Liver (tissue), 9 donors: ENCODE measurements around the gene MTMR12. TPM values are rescaled to one million over a fixed set of nuclear protein-coding genes. Genes with fewer than 3 reads are reported as not detected.

ENCODE experiments used
- DNase-seq: peaks from one replicate; pipeline ENCODE4 v3.0.0-alpha.2; 2017; ENCODE audit warnings: low spot score
- H3K27ac ChIP-seq, 2 donors: one replicate each; pipeline ENCODE4 v1.7.0; 2013; ENCODE audit warnings: inconsistent platforms in 2 of 2, low read length in 2 of 2, control low read depth in 1 of 2, low read depth in 1 of 2, mild to moderate bottlenecking in 1 of 2
- H3K27me3 ChIP-seq, 4 donors: one replicate each; pipeline versions ENCODE4 v1.6.1 to v1.7.0; 2013; ENCODE audit warnings: low read length in 3 of 4, inconsistent platforms in 1 of 4, mild to moderate bottlenecking in 1 of 4, moderate library complexity in 1 of 4; ENCODE audit not compliant: control insufficient read depth in 4 of 4, insufficient read depth in 4 of 4
- H3K36me3 ChIP-seq, 4 donors: one replicate each; pipeline versions ENCODE4 v1.6.1 to v1.7.0; 2013; ENCODE audit warnings: low read length in 3 of 4, mild to moderate bottlenecking in 3 of 4, low read depth in 1 of 4, moderate library complexity in 1 of 4; ENCODE audit not compliant: control insufficient read depth in 4 of 4, insufficient read depth in 3 of 4
- H3K4me1 ChIP-seq, 4 donors: one replicate each; pipeline versions ENCODE4 v1.6.1 to v1.7.0; 2013; ENCODE audit warnings: low read length in 3 of 4, mild to moderate bottlenecking in 3 of 4, moderate library complexity in 1 of 4; ENCODE audit not compliant: control insufficient read depth in 4 of 4, insufficient read depth in 4 of 4
- H3K4me3 ChIP-seq, 3 donors: one replicate each; pipeline versions ENCODE4 v1.6.1 to v1.7.0; 2013; ENCODE audit warnings: low read length in 3 of 3, control low read depth in 1 of 3, low read depth in 1 of 3, mild to moderate bottlenecking in 1 of 3
- H3K9ac ChIP-seq, 2 donors: one replicate each; pipeline ENCODE4 v1.7.0; 2013; ENCODE audit warnings: low read length in 2 of 2, mild to moderate bottlenecking in 2 of 2, moderate library complexity in 2 of 2, control low read depth in 1 of 2, low read depth in 1 of 2
- H3K9me3 ChIP-seq, 4 donors: one replicate each; pipeline versions ENCODE4 v1.6.1 to v1.7.0; 2013; ENCODE audit warnings: low read length in 3 of 4; ENCODE audit not compliant: control insufficient read depth in 4 of 4
- EGR1 ChIP-seq, 2 donors: IDR thresholded peaks; 2 replicates each; pipeline ENCODE4 v1.6.1; 2016 to 2018; ENCODE audit warnings: antibody characterized with exemption in 2 of 2, low read depth in 2 of 2
- GABPA ChIP-seq, 2 donors: IDR thresholded peaks in 1 of 2; conservative IDR thresholded peaks in 1 of 2; 2 replicates each; pipeline ENCODE4 v1.6.1; 2016; ENCODE audit warnings: antibody characterized with exemption in 2 of 2, mild to moderate bottlenecking in 1 of 2, moderate library complexity in 1 of 2
- HNF4A ChIP-seq, 2 donors: conservative IDR thresholded peaks; 2 replicates each; pipeline ENCODE4 v1.6.1; 2016; ENCODE audit warnings: antibody characterized with exemption in 2 of 2, mild to moderate bottlenecking in 2 of 2
- HNF4G ChIP-seq: IDR thresholded peaks from 2 replicates; pipeline ENCODE4 v1.6.1; 2016; ENCODE audit warnings: antibody characterized with exemption
- JUND ChIP-seq, 2 donors: IDR thresholded peaks; 2 replicates each; pipeline ENCODE4 v1.6.1; 2016; ENCODE audit warnings: antibody characterized with exemption in 2 of 2
- RXRA ChIP-seq, 2 donors: IDR thresholded peaks; 2 replicates each; pipeline ENCODE4 v1.6.1; 2017 to 2018; ENCODE audit warnings: antibody characterized with exemption in 2 of 2, mild to moderate bottlenecking in 1 of 2
- SP1 ChIP-seq: IDR thresholded peaks from 2 replicates; pipeline ENCODE4 v1.6.1; 2018; ENCODE audit warnings: antibody characterized with exemption, mild to moderate bottlenecking
- TAF1 ChIP-seq: conservative IDR thresholded peaks from 2 replicates; pipeline ENCODE4 v1.6.1; 2016; ENCODE audit warnings: antibody characterized with exemption, mild to moderate bottlenecking
- WGBS: extraction: QIAGEN DNeasy Blood & Tissue Kit; methylation state at CpG from one replicate; pipeline ENCODE4 v1.1.7; 2013; 5-methylcytosine and 5-hydroxymethylcytosine counted together
- polyA plus RNA-seq, 2 donors: library from polyadenylated mRNA; stranded (reverse) in 1 of 2; unstranded in 1 of 2; fragments of 200-250 nt in 1 of 2; fragments of >200 nt in 1 of 2; fragmentation: Nextera tagmentation in 1 of 2; extraction: Ambion mirVana in 1 of 2; gene quantifications; one replicate each; pipeline versions ENCODE4 v1.2.1 to v1.2.3, GENCODE V29; 2013 to 2015
- total RNA-seq, 2 donors: library from RNA; depleted of rRNA; stranded (reverse); fragments of >200 nt; gene quantifications; one replicate each; pipeline ENCODE4 v1.2.3, GENCODE V29; 2014
- TF ChIP-seq, protein P1 (sequence below): IDR thresholded peaks from 2 replicates; pipeline ENCODE4 v1.6.1; 2016; ENCODE audit warnings: antibody characterized with exemption
- TF ChIP-seq, protein P2 (sequence below): fragments of 150-350 bp; IDR thresholded peaks from 2 replicates; pipeline ENCODE4 v1.5.1; 2017; ENCODE audit warnings: improper control_type of control experiment, low read depth, low read length; ENCODE audit not compliant: missing input control
- TF ChIP-seq, protein P3 (sequence below): IDR thresholded peaks from 2 replicates; pipeline ENCODE4 v1.6.1; 2016; ENCODE audit warnings: antibody characterized with exemption
- TF ChIP-seq, protein P4 (sequence below): IDR thresholded peaks from 2 replicates; pipeline ENCODE4 v1.6.1; 2016; ENCODE audit warnings: antibody characterized with exemption
- TF ChIP-seq, protein P5 (sequence below): IDR thresholded peaks from 2 replicates; pipeline ENCODE4 v1.6.1; 2016; ENCODE audit warnings: antibody characterized with exemption, mild to moderate bottlenecking
- donor health status: healthy.
- donor health status: healthy.
- donor health status: healthy.
- donor health status: healthy.
- donor health status: healthy.

The MTMR12 gene
- total and polyA plus RNA-seq, 4 donors, result 4.4 to 28.7 (median 15.8) TPM

DNA sequence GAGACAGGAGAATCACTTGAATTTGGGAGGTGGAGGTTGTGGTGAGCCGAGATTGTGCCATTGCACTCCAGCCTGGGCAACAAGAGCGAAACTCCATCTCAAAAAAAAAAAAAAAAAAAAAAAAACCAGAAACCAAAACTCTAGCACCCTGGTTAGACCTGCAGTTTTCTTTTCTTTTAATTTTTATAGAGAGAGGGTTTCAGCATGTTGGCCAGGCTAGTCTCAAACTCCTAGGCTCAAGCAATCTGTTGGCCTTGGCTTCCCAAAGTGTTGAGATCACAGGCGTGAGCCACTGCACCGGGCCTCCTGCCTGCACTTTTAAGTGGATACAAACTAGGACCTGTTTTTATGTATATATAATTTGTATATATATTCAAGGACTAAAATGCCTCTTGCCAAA lies 12.9 kb upstream of the MTMR12 start:
- 99% methylated on average over 4 of the region's 4 CpGs for WGBS
- H3K27ac ChIP-seq, result no peak overlapping the region
- TF ChIP-seq, protein P1, sequence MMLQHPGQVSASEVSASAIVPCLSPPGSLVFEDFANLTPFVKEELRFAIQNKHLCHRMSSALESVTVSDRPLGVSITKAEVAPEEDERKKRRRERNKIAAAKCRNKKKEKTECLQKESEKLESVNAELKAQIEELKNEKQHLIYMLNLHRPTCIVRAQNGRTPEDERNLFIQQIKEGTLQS, result no peak
- no peak for TF ChIP-seq JUND (IDR thresholded peaks at IDR 0.05)
- TF ChIP-seq GABPA (IDR thresholded peaks at IDR 0.05 in 1 of 2, conservative IDR thresholded peaks at IDR 0.05 in 1 of 2), result no peak
- TF ChIP-seq, protein P2, sequence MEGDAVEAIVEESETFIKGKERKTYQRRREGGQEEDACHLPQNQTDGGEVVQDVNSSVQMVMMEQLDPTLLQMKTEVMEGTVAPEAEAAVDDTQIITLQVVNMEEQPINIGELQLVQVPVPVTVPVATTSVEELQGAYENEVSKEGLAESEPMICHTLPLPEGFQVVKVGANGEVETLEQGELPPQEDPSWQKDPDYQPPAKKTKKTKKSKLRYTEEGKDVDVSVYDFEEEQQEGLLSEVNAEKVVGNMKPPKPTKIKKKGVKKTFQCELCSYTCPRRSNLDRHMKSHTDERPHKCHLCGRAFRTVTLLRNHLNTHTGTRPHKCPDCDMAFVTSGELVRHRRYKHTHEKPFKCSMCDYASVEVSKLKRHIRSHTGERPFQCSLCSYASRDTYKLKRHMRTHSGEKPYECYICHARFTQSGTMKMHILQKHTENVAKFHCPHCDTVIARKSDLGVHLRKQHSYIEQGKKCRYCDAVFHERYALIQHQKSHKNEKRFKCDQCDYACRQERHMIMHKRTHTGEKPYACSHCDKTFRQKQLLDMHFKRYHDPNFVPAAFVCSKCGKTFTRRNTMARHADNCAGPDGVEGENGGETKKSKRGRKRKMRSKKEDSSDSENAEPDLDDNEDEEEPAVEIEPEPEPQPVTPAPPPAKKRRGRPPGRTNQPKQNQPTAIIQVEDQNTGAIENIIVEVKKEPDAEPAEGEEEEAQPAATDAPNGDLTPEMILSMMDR, result no peak
- no peak for TF ChIP-seq HNF4G
- TF ChIP-seq, protein P3, sequence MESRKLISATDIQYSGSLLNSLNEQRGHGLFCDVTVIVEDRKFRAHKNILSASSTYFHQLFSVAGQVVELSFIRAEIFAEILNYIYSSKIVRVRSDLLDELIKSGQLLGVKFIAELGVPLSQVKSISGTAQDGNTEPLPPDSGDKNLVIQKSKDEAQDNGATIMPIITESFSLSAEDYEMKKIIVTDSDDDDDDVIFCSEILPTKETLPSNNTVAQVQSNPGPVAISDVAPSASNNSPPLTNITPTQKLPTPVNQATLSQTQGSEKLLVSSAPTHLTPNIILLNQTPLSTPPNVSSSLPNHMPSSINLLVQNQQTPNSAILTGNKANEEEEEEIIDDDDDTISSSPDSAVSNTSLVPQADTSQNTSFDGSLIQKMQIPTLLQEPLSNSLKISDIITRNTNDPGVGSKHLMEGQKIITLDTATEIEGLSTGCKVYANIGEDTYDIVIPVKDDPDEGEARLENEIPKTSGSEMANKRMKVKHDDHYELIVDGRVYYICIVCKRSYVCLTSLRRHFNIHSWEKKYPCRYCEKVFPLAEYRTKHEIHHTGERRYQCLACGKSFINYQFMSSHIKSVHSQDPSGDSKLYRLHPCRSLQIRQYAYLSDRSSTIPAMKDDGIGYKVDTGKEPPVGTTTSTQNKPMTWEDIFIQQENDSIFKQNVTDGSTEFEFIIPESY, result no peak
- TF ChIP-seq SP1, result no peak
- no peak for TF ChIP-seq TAF1
- TF ChIP-seq HNF4A (conservative IDR thresholded peaks at IDR 0.05), result no peak
- no peak for TF ChIP-seq EGR1 (IDR thresholded peaks at IDR 0.05; ENCODE audit: low read depth in 2 of 2)
- TF ChIP-seq, protein P4, sequence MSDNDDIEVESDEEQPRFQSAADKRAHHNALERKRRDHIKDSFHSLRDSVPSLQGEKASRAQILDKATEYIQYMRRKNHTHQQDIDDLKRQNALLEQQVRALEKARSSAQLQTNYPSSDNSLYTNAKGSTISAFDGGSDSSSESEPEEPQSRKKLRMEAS, result no peak
- DNase-seq, result no peak
- peaks cover 0 to 15% (median 13%) of the 10 kb centered on the region in 4 donors for H3K4me1 ChIP-seq
- no peaks in the 10 kb centered on the region for H3K9me3 ChIP-seq
- no peak overlapping the region for H3K9ac ChIP-seq
- no peaks in the 10 kb centered on the region for H3K36me3 ChIP-seq
- no peaks in the 10 kb centered on the region for H3K27me3 ChIP-seq
- H3K4me3 ChIP-seq, result no peak overlapping the region

DNA sequence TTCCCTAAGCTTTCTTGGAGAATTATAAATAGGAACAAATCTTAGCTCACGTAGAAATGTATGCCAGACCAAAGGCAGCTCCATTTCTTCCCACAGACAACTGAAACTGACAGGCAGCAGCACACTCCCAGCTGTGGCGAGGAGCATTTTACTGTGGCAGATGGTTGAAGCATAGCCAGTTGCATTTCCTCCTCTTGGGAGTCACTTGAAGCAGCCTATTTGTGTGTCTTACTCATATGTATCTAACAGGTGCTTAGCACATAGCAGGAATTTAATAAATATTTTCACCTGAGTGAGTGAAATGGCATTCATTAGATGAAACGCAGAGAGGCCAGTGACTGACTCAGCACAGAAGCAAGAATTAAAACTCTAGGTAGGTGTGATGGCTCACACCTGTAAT lies 12.3 kb upstream of the MTMR12 start:
- Histone ChIP-seq H3K9ac (no peak overlapping the region), H3K27me3 (no peaks in the 10 kb centered on the region), H3K27ac (no peak overlapping the region), H3K4me3 (no peak overlapping the region), H3K9me3 (no peaks in the 10 kb centered on the region), H3K36me3 (no peaks in the 10 kb centered on the region), H3K4me1 (peaks cover 0 to 10% (median 8%) of the 10 kb centered on the region in 4 donors)
- WGBS, result 85% methylated on average over 3 of the region's 3 CpGs
- no peak for DNase-seq
- TF ChIP-seq RXRA (IDR thresholded peaks at IDR 0.05), result no peak
- TF ChIP-seq EGR1 (IDR thresholded peaks at IDR 0.05; ENCODE audit: low read depth in 2 of 2), result no peak
- no peak for TF ChIP-seq TAF1
- TF ChIP-seq, protein P5, sequence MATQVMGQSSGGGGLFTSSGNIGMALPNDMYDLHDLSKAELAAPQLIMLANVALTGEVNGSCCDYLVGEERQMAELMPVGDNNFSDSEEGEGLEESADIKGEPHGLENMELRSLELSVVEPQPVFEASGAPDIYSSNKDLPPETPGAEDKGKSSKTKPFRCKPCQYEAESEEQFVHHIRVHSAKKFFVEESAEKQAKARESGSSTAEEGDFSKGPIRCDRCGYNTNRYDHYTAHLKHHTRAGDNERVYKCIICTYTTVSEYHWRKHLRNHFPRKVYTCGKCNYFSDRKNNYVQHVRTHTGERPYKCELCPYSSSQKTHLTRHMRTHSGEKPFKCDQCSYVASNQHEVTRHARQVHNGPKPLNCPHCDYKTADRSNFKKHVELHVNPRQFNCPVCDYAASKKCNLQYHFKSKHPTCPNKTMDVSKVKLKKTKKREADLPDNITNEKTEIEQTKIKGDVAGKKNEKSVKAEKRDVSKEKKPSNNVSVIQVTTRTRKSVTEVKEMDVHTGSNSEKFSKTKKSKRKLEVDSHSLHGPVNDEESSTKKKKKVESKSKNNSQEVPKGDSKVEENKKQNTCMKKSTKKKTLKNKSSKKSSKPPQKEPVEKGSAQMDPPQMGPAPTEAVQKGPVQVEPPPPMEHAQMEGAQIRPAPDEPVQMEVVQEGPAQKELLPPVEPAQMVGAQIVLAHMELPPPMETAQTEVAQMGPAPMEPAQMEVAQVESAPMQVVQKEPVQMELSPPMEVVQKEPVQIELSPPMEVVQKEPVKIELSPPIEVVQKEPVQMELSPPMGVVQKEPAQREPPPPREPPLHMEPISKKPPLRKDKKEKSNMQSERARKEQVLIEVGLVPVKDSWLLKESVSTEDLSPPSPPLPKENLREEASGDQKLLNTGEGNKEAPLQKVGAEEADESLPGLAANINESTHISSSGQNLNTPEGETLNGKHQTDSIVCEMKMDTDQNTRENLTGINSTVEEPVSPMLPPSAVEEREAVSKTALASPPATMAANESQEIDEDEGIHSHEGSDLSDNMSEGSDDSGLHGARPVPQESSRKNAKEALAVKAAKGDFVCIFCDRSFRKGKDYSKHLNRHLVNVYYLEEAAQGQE, result no peak
- TF ChIP-seq HNF4A (conservative IDR thresholded peaks at IDR 0.05), result no peak
- TF ChIP-seq, protein P4, result no peak
